Measurements from ENCODE around the gene ASB3. TPM values are rescaled to one million over a fixed set of nuclear protein-coding genes. Genes with fewer than 3 reads are reported as not detected.
"Not testable (repeated sequence)": the region's sequence is repeated elsewhere in the genome, so short reads cannot be mapped to it uniquely, and the experiment has no call there.

Gene ASB3
- total RNA-seq, 2 donors from 2014 or later = 37.9 to 40.3 TPM

DNA sequence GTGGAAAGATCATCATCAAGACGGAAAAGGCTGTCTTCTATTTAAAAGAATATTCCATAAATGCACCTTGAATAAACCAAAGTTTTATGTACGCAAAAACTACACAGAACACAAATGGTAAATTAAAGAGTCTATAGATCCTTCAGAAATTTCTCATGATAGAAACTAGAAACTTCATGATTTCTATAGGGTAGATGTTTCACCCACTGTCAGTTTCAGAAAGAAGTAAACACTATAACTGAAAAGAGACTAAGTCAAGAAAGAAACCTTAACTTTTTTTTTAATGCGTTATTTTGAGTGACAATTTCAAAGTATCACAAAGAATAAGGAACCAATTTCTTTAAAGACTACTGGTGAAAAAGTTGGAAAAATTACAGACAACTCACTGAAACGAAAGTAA, 61.1 kb downstream of the ASB3 start:
- H3K9me3 ChIP-seq (ENCODE audit: control insufficient read depth, low read length) = peaks cover 7% of the 10 kb centered on the region
- no peak overlapping the region for H3K4me3 ChIP-seq (ENCODE audit: low read length)
- peaks cover 52% of the 10 kb centered on the region for H3K36me3 Mint-ChIP-seq (ENCODE audit: low read depth)
- peaks cover 16% of the 10 kb centered on the region for H3K36me3 ChIP-seq (ENCODE audit: control insufficient read depth, insufficient read depth, low read length)
- peaks cover 10% of the 10 kb centered on the region for H3K9me3 Mint-ChIP-seq
- H3K27me3 Mint-ChIP-seq (ENCODE audit: insufficient read depth) = no peaks in the 10 kb centered on the region
- peak overlapping the region; percentile 52 for H3K27ac Mint-ChIP-seq
- 87% methylated on average over 3 of the region's 4 CpGs; no CpG with 5 or more reads in 1 of the 2 experiments for WGBS, 2 experiments (ENCODE audit: insufficient coverage in 1 of 2, insufficient read length in 1 of 2)
- TF ChIP-seq, protein P1, sequence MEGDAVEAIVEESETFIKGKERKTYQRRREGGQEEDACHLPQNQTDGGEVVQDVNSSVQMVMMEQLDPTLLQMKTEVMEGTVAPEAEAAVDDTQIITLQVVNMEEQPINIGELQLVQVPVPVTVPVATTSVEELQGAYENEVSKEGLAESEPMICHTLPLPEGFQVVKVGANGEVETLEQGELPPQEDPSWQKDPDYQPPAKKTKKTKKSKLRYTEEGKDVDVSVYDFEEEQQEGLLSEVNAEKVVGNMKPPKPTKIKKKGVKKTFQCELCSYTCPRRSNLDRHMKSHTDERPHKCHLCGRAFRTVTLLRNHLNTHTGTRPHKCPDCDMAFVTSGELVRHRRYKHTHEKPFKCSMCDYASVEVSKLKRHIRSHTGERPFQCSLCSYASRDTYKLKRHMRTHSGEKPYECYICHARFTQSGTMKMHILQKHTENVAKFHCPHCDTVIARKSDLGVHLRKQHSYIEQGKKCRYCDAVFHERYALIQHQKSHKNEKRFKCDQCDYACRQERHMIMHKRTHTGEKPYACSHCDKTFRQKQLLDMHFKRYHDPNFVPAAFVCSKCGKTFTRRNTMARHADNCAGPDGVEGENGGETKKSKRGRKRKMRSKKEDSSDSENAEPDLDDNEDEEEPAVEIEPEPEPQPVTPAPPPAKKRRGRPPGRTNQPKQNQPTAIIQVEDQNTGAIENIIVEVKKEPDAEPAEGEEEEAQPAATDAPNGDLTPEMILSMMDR (conservative IDR thresholded peaks at IDR 0.05) = no peak
- no peak overlapping the region for H3K4me3 Mint-ChIP-seq
- H3K4me1 ChIP-seq (ENCODE audit: control insufficient read depth, insufficient read depth, low read length) = no peaks in the 10 kb centered on the region
- no peak for DNase-seq
- no peak overlapping the region for H3K27ac ChIP-seq (ENCODE audit: low read depth, low read length)
- H3K9ac ChIP-seq (ENCODE audit: extremely low read depth, low read length, poor library complexity, severe bottlenecking) = no peak overlapping the region
- H3K27me3 ChIP-seq (ENCODE audit: control insufficient read depth, insufficient read depth, low read length, poor library complexity, severe bottlenecking) = no peaks in the 10 kb centered on the region
- H3K4me1 Mint-ChIP-seq = peaks cover 7% of the 10 kb centered on the region

DNA sequence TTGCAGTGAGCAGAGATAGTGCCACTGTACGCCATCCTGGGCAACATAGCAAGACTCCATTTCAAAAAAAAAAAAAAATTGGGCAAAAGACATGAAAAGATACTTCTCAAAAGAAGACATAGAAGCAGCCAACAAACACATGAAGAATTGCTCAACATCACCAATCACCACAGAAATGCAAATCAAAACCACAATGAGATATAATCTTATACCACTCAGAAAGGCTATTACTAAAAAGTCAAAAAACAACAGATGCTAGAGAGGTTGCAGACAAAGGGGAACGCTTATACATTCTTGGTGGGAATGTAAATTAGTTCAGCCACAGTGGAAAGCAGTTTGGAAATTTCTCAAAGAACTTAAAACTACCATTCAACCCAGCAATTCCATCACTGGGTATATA, 62.2 kb downstream of the ASB3 start:
- Mint-ChIP-seq H3K36me3 (ENCODE audit: low read depth) (peaks cover 52% of the 10 kb centered on the region), H3K27me3 (ENCODE audit: insufficient read depth) (no peaks in the 10 kb centered on the region), H3K9me3 (peaks cover 20% of the 10 kb centered on the region), H3K4me1 (peaks cover 7% of the 10 kb centered on the region), H3K27ac (no peak overlapping the region), H3K4me3 (no peak overlapping the region)
- peaks cover 13% of the 10 kb centered on the region for H3K9me3 ChIP-seq (ENCODE audit: control insufficient read depth, low read length)
- H3K27me3 ChIP-seq (ENCODE audit: control insufficient read depth, insufficient read depth, low read length, poor library complexity, severe bottlenecking) = no peaks in the 10 kb centered on the region
- no peaks in the 10 kb centered on the region for H3K4me1 ChIP-seq (ENCODE audit: control insufficient read depth, insufficient read depth, low read length)
- WGBS, 2 experiments (ENCODE audit: insufficient coverage in 1 of 2, insufficient read length in 1 of 2) = 93 to 100% methylated on average over 1 to 2 of the region's 2 CpGs
- peaks cover 16% of the 10 kb centered on the region for H3K36me3 ChIP-seq (ENCODE audit: control insufficient read depth, insufficient read depth, low read length)
- TF ChIP-seq, protein P1 (conservative IDR thresholded peaks at IDR 0.05) = no peak
- no peak for DNase-seq
- H3K27ac ChIP-seq (ENCODE audit: low read depth, low read length) = no peak overlapping the region
- no peak overlapping the region for H3K4me3 ChIP-seq (ENCODE audit: low read length)
- H3K9ac ChIP-seq (ENCODE audit: extremely low read depth, low read length, poor library complexity, severe bottlenecking) = no peak overlapping the region

DNA sequence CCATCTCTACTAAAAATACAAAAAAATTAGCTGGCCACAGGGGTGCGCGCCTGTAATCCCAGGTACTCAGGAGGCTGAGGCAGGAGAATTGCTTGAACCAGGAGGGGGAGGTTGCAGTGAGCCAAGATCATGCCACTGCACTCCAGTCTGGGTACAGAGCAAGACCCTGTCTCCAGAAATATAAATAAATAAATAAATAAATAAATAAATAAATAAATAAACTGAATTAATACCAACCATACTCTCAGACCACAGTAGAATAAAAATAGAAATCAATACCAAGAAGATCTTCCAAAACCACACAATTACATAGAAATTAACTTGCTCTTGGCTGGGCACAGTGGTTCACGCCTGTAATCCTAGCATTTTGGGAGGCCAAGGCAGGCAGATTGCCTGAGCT, 65.8 kb downstream of the ASB3 start:
- H3K4me3 ChIP-seq (ENCODE audit: low read length); H3K27me3 ChIP-seq (ENCODE audit: control insufficient read depth, insufficient read depth, low read length, poor library complexity, severe bottlenecking); H3K9ac ChIP-seq (ENCODE audit: extremely low read depth, low read length, poor library complexity, severe bottlenecking); H3K27ac ChIP-seq (ENCODE audit: low read depth, low read length); H3K4me3 Mint-ChIP-seq; H3K27me3 Mint-ChIP-seq (ENCODE audit: insufficient read depth); H3K36me3 ChIP-seq (ENCODE audit: control insufficient read depth, insufficient read depth, low read length); H3K27ac Mint-ChIP-seq; DNase-seq; H3K4me1 ChIP-seq (ENCODE audit: control insufficient read depth, insufficient read depth, low read length); H3K4me1 Mint-ChIP-seq: not testable (repeated sequence)
- H3K36me3 Mint-ChIP-seq (ENCODE audit: low read depth) = peaks cover 55% of the 10 kb centered on the region
- peaks cover 29% of the 10 kb centered on the region for H3K9me3 Mint-ChIP-seq
- WGBS, 2 experiments (ENCODE audit: insufficient coverage in 1 of 2, insufficient read length in 1 of 2) = 95 to 100% methylated on average over 2 to 3 of the region's 3 CpGs
- H3K9me3 ChIP-seq (ENCODE audit: control insufficient read depth, low read length) = peaks cover 17% of the 10 kb centered on the region

DNA sequence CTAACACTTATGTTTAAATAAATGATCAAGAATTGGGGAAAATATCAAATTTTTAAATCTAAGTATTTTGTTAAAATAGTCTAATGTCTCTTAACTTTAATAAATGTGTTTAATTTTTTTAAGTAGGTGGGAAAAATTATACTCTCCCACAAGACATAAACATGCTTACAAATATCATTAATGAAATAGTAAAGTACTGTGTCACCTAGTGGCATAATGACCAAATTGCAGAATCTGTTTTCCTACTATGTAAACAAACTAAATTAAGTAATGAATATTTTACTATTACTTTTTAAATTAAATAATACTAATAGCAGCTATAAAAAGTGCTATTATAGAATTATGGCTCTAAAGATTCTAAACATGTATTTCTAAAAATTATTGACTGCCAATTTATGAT, 71.2 kb downstream of the ASB3 start:
- no peaks in the 10 kb centered on the region for H3K4me1 ChIP-seq (ENCODE audit: control insufficient read depth, insufficient read depth, low read length)
- H3K9ac ChIP-seq (ENCODE audit: extremely low read depth, low read length, poor library complexity, severe bottlenecking) = no peak overlapping the region
- no peaks in the 10 kb centered on the region for H3K4me1 Mint-ChIP-seq
- peaks cover 30% of the 10 kb centered on the region for H3K36me3 ChIP-seq (ENCODE audit: control insufficient read depth, insufficient read depth, low read length)
- TF ChIP-seq, protein P1 (conservative IDR thresholded peaks at IDR 0.05) = peak; percentile 68
- DNase-seq = no peak
- peaks cover 20% of the 10 kb centered on the region for H3K9me3 Mint-ChIP-seq
- no peaks in the 10 kb centered on the region for H3K27me3 Mint-ChIP-seq (ENCODE audit: insufficient read depth)
- H3K9me3 ChIP-seq (ENCODE audit: control insufficient read depth, low read length) = peaks cover 28% of the 10 kb centered on the region
- no peak overlapping the region for H3K27ac ChIP-seq (ENCODE audit: low read depth, low read length)
- H3K27me3 ChIP-seq (ENCODE audit: control insufficient read depth, insufficient read depth, low read length, poor library complexity, severe bottlenecking) = no peaks in the 10 kb centered on the region
- H3K4me3 Mint-ChIP-seq = no peak overlapping the region
- no peak overlapping the region for H3K4me3 ChIP-seq (ENCODE audit: low read length)
- no peak overlapping the region for H3K27ac Mint-ChIP-seq
- peaks cover 63% of the 10 kb centered on the region for H3K36me3 Mint-ChIP-seq (ENCODE audit: low read depth)
